HL-60 (cell line): ENCODE data around the gene PEX10.

Experiments
- DNase-seq, 2 experiments: peaks; one replicate each; pipeline ENCODE4 v3.0.0-alpha.2; 2010 to 2020; ENCODE audit warnings: low read depth in 1 of 2, low spot score in 1 of 2
- H3K27ac ChIP-seq: fragments of 250-450 bp; sonication (Bioruptor Pico); replicated peaks from 2 replicates; pipeline ENCODE4 v1.5.1; 2020; ENCODE audit warnings: mild to moderate bottlenecking, moderate library complexity
- H3K27me3 ChIP-seq: fragments of 250-450 bp; sonication (Bioruptor Pico); 2 replicates; pipeline ENCODE4 v1.5.1; 2021; ENCODE audit warnings: mild to moderate bottlenecking, moderate library complexity; ENCODE audit not compliant: insufficient read depth, poor library complexity, severe bottlenecking
- H3K4me3 ChIP-seq: replicated peaks from 2 replicates; pipeline ENCODE4 v1.5.1; 2011; ENCODE audit warnings: mild to moderate bottlenecking, control low read depth, low read length; ENCODE audit not compliant: insufficient read depth
- CTCF ChIP-seq: IDR thresholded peaks from one replicate; pipeline ENCODE4 v1.5.1; 2011; ENCODE audit warnings: low read length, control low read depth, inconsistent platforms; ENCODE audit not compliant: insufficient read depth
- GABPA ChIP-seq: IDR thresholded peaks from 2 replicates; pipeline ENCODE4 v1.6.1; 2012; ENCODE audit warnings: low read depth
- POLR2AphosphoS5 ChIP-seq: IDR thresholded peaks from 2 replicates; pipeline ENCODE4 v1.6.1; 2012; ENCODE audit warnings: low read depth
- REST ChIP-seq: IDR thresholded peaks from 2 replicates; pipeline ENCODE4 v1.6.1; 2012; ENCODE audit warnings: low read depth; ENCODE audit not compliant: insufficient replicate concordance
- SPI1 ChIP-seq: IDR thresholded peaks from 2 replicates; pipeline ENCODE4 v1.6.1; 2012; ENCODE audit warnings: low read depth, mild to moderate bottlenecking, borderline replicate concordance

The PEX10 gene

GRCh38 chr1:2385606-2386280 is 26.6 kb downstream of the PEX10 start:
- Histone ChIP-seq H3K4me3 (no peak overlapping the region), H3K27ac (no peak overlapping the region), H3K27me3 (no peaks in the 10 kb centered on the region)
- no peak for TF ChIP-seq SPI1
- TF ChIP-seq POLR2AphosphoS5, result no peak
- no peak for TF ChIP-seq GABPA
- no peak for TF ChIP-seq CTCF
- no peak for TF ChIP-seq REST
- DNase-seq, result no peak

- TF ChIP-seq CTCF, result no peak
- no peak for TF ChIP-seq GABPA
- no peak for TF ChIP-seq SPI1
- Histone ChIP-seq H3K4me3 (no peak overlapping the region), H3K27me3 (no peaks in the 10 kb centered on the region), H3K27ac (no peak overlapping the region)
- DNase-seq, result no peak
These were observed 27.4 kb downstream of the PEX10 start for GRCh38 chr1:2384941-2385481.

GRCh38 chr1:2384130-2384860 is 28.1 kb downstream of the PEX10 start:
- no peak overlapping the region for H3K4me3 ChIP-seq
- H3K27me3 ChIP-seq, result no peaks in the 10 kb centered on the region
- H3K27ac ChIP-seq, result no peak overlapping the region
- DNase-seq, result no peak
- TF ChIP-seq CTCF, result no peak
- no peak for TF ChIP-seq REST
- TF ChIP-seq GABPA, result no peak
- TF ChIP-seq SPI1, result no peak
- TF ChIP-seq POLR2AphosphoS5, result no peak
